ENCODE data around the gene ZFAND2B. TPM values are rescaled to one million over a fixed set of nuclear protein-coding genes. Genes with fewer than 3 reads are reported as not detected.

ZFAND2B gene
- total and polyA plus RNA-seq, 2 donors from 2014 or later: 44.8 to 72.6 TPM

DNA sequence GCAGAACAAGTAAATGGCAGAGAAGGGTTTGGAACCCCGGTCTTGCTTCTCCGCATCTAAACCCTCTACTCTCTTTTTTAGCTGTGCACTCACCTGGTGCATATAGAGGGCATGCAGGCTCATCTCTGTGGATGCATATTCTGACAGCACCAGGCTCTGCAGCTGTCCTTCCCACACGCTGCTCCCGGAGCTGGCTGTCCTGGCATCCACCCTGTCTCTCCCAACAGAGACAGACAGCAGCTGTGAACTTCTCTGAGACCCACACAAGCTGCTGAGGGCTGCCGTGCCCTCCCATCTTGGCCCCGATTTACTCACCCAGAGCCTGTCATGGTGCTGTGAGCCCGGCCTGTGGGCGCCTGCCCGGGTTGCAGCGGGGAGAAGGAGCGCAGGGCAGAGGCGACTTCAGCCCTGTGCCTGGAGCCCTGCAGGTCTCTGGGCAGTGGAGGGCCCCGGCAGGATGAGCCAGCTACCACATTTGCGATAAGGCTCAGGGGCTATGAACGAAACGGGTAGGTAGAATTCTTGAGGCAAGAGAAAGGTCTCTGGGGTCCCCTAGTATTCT lies 15.5 kb downstream of the ZFAND2B start:
- Histone ChIP-seq H3K9ac (ENCODE audit: low read length in 3 of 3) (no peak overlapping the region), H3K4me1 (ENCODE audit: control insufficient read depth in 2 of 3, insufficient read depth in 2 of 3, low read depth in 1 of 3, low read length in 3 of 3) (peaks cover 0 to 16% (median 6%) of the 10 kb centered on the region in 3 donors), H3K4me3 (ENCODE audit: low read length in 3 of 3) (no peak overlapping the region), H3K27me3 (ENCODE audit: control insufficient read depth, insufficient read depth, low read length) (no peaks in the 10 kb centered on the region), H3K9me3 (ENCODE audit: control insufficient read depth in 2 of 3, insufficient read depth in 1 of 3, low read length in 3 of 3) (no peaks in the 10 kb centered on the region), H3K36me3 (ENCODE audit: control insufficient read depth in 2 of 3, insufficient read depth in 3 of 3, low read length in 3 of 3) (peaks cover 11 to 64% (median 38%) of the 10 kb centered on the region in 3 donors), H3K27ac (ENCODE audit: low read depth in 2 of 2, low read length in 2 of 2) (no peak overlapping the region)
- FAIRE-seq (no peak), DNase-seq (no peak)
- TF ChIP-seq, protein P1, sequence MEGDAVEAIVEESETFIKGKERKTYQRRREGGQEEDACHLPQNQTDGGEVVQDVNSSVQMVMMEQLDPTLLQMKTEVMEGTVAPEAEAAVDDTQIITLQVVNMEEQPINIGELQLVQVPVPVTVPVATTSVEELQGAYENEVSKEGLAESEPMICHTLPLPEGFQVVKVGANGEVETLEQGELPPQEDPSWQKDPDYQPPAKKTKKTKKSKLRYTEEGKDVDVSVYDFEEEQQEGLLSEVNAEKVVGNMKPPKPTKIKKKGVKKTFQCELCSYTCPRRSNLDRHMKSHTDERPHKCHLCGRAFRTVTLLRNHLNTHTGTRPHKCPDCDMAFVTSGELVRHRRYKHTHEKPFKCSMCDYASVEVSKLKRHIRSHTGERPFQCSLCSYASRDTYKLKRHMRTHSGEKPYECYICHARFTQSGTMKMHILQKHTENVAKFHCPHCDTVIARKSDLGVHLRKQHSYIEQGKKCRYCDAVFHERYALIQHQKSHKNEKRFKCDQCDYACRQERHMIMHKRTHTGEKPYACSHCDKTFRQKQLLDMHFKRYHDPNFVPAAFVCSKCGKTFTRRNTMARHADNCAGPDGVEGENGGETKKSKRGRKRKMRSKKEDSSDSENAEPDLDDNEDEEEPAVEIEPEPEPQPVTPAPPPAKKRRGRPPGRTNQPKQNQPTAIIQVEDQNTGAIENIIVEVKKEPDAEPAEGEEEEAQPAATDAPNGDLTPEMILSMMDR (IDR thresholded peaks at IDR 0.05; ENCODE audit: borderline replicate concordance, extremely low read depth, insufficient read depth): no peak
- intact Hi-C loops (cut with DNase I): no loop called here

DNA sequence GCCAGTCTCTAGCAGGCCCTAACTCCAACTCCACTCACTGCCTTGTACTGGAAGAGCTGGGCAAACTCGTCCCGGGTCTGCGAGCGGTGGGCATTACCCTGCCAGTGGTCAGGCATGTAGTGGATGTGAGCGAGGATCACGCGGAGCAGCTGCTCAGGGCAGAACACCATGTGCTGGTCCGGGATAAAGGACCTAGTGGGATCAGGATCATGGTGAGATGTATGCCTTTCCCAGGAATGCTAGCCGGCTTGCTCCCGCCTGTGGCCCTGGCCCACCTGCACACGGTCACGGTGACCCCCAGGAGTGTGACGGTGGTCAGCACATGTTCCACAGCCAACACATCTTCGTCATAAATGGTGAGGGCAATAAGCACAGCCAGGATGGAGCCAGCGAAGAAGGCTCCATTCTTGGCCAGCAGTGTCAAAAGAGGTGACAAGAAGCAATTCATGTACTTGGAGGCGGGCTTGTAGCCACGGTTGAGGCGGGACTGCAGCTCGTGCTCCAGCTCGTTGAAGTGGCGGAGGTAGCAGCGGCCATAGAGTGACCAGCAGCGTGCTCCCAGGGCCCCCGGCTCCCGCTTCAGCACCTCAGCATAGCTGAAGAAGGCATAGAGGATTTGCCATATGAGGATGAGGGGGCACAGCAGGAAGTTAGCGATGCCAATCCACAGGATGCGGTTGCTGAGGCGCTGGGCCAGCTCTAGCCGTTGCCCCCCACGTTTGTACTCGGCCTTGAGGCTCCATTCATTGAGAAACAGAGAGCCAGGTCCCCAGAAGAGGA lies 17.4 kb downstream of the ZFAND2B start:
- TF ChIP-seq, protein P1 (IDR thresholded peaks at IDR 0.05; ENCODE audit: borderline replicate concordance, extremely low read depth, insufficient read depth): no peak
- H3K27ac ChIP-seq (ENCODE audit: low read depth in 2 of 2, low read length in 2 of 2): no peak overlapping the region
- H3K4me1 ChIP-seq (ENCODE audit: control insufficient read depth in 2 of 3, insufficient read depth in 2 of 3, low read depth in 1 of 3, low read length in 3 of 3): peaks cover 0 to 20% (median 17%) of the 10 kb centered on the region in 3 donors
- no peak overlapping the region for H3K9ac ChIP-seq (ENCODE audit: low read length in 3 of 3)
- H3K4me3 ChIP-seq (ENCODE audit: low read length in 3 of 3): no peak overlapping the region
- DNase-seq (no peak), FAIRE-seq (no peak)
- intact Hi-C loops (cut with DNase I): no loop called here
- H3K9me3 ChIP-seq (ENCODE audit: control insufficient read depth in 2 of 3, insufficient read depth in 1 of 3, low read length in 3 of 3): no peaks in the 10 kb centered on the region
- peaks cover 11 to 64% (median 38%) of the 10 kb centered on the region in 3 donors for H3K36me3 ChIP-seq (ENCODE audit: control insufficient read depth in 2 of 3, insufficient read depth in 3 of 3, low read length in 3 of 3)
- H3K27me3 ChIP-seq (ENCODE audit: control insufficient read depth, insufficient read depth, low read length): no peaks in the 10 kb centered on the region

DNA sequence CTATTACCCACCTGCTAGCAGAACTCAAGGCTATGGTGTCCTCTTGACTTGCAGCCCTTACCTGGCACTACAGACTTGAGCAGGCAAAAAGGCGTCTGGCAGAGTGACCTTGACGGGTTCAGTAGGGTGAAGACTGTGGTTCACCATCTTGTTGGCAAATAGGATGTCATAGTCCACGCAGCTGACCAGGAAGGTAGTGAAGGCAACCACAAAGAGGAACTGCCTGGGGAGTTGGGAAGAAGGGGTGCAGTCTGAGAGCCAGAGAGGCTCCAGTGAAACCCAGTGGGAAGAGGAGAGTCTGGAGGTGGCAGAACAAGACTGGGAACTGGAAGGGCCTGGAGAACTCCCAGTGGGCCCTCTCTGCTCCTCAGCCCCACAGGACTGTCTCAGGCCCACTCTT lies 18.8 kb downstream of the ZFAND2B start:
- TF ChIP-seq, protein P1 (IDR thresholded peaks at IDR 0.05; ENCODE audit: borderline replicate concordance, extremely low read depth, insufficient read depth): no peak
- H3K4me3 ChIP-seq (ENCODE audit: low read length in 3 of 3): no peak overlapping the region
- DNase-seq (no peak), FAIRE-seq (no peak)
- no peak overlapping the region for H3K27ac ChIP-seq (ENCODE audit: low read depth in 2 of 2, low read length in 2 of 2)
- no peaks in the 10 kb centered on the region for H3K9me3 ChIP-seq (ENCODE audit: control insufficient read depth in 2 of 3, insufficient read depth in 1 of 3, low read length in 3 of 3)
- peaks cover 11 to 58% (median 38%) of the 10 kb centered on the region in 3 donors for H3K36me3 ChIP-seq (ENCODE audit: control insufficient read depth in 2 of 3, insufficient read depth in 3 of 3, low read length in 3 of 3)
- peaks cover 0 to 15% (median 11%) of the 10 kb centered on the region in 3 donors for H3K4me1 ChIP-seq (ENCODE audit: control insufficient read depth in 2 of 3, insufficient read depth in 2 of 3, low read depth in 1 of 3, low read length in 3 of 3)
- H3K27me3 ChIP-seq (ENCODE audit: control insufficient read depth, insufficient read depth, low read length): no peaks in the 10 kb centered on the region
- intact Hi-C loops (cut with DNase I): no loop called here
- no peak overlapping the region for H3K9ac ChIP-seq (ENCODE audit: low read length in 3 of 3)
